Subcutaneous adipose tissue (tissue), 4 donors: Measurements from ENCODE around the gene CALM3. TPM values are rescaled to one million over a fixed set of nuclear protein-coding genes. Genes with fewer than 3 reads are reported as not detected.

ENCODE experiments used
- CTCF ChIP-seq: fragments of 450-650 bp; IDR thresholded peaks from one replicate; pipeline ENCODE4 v1.5.1; 2016; ENCODE audit warnings: low read depth, mild to moderate bottlenecking, control low read depth, antibody characterized with exemption, moderate library complexity
- total RNA-seq, 4 donors: library from RNA; depleted of rRNA; stranded (reverse); fragments of >200 nt; gene quantifications; one replicate each; pipeline ENCODE4 v1.1.0, GENCODE V29; 2016

Gene CALM3
- total RNA-seq, 4 donors from 2014 or later, result 62.3 to 256 (median 132) TPM

DNA sequence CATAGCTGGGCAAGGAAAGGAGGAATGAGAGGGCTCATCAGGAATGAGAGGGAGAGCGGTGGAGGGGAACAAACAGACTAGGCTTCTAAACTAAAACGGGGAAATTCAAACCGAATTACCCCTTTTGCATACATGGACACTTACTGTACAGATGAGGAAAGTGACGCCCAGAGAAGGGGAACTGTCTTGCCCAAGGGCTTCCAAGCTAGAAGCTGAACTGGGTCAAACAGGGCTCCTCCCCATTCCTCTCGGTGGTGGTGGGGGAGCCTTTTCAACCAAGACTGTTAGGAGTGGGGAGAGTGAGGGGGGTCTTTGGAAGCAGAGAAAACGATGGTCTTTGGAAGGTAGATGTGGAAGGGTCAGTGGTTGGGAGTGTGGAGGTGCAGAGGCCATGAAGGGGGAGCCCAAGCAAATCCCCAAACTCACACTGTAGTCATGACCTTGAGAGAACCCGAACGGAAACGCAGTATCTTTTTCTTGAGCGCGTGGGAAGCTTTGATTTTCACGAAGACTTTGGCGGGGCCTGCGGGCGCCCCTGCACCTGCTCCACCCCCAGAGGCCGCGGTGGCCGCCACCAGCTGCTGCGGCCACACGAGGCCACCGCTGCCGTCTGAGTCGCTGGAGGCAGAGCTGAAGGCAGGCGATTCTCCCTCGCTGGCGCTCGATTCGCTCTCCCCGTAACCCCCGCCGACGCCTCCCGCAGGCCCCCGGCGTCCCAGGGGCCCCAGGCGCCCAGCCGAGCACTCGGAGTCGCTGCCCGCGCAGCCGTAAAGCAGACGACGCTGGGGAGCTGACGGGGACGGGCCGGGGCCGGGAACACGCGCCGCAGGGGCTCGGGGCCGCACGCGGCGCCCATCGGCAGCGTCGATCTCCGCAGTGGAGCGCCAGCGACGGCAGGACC, 47.2 kb downstream of the CALM3 start:
- TF ChIP-seq CTCF, result no peak

GRCh38 chr19:46648961-46649960, 48.1 kb downstream of the CALM3 start:
- TF ChIP-seq CTCF, result no peak

DNA sequence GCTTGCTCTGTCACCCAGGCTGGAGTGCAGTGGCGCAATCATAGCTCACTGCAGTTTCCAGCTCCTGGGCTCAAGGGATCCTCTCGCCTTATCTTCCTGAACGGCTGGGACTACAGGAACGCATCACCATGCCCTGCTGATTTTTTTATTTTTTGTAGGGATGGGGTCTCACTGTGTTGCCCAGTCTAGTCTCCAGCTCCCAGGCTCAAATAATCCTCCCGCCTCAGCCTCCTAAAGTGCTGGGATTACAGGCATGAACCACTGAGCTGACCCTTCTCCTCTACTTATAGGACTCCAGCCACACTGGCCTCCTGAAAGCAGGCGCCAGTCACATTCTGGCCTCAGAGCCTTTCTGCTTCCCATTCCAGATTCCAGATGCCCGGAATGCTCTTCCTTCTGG, 49.3 kb downstream of the CALM3 start:
- no peak for TF ChIP-seq CTCF

DNA sequence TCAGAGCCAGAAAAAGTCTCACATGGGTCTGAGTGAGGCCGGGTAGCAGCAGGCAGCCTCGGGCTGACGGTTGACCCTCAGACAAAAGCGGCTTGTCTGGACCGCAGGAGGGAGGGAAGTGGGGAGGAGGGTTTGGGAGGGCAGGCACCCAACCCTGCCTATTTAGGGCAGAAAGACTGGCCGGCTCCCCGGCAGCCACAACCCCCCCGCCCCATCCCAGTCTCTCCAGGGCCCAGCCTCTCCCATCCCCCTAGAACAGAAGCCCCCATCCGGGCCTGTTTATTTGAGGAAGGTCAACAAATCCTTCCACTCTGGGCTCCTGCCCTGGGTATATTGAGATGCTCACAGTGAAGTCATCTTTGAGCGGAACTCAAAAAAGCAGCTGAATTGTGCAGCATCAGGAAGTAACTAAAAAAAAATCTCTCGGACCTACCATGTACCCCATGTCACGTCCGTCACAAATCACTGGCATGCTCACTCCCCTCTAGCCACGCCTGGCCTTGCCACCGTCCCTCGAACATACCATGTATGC, 53.6 kb downstream of the CALM3 start:
- TF ChIP-seq CTCF, result no peak

DNA sequence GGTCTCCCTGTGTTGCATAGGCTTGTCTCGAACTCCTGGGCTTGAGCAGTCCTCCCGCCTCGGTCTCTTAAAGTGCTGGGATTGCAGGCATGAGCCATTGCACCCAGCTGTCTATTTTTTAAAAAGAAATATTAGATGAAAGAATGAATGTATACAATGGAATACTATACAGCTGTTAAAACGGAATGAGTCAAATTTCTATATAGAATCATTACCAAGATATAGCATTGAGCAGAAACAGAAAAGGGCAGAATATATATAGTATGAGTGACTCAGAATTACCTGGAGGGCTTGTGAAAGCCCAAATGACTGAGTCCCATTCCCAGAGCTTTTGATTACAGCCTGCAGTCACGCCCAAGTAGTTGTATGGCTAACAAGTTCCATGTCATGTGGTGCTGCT, 55.4 kb downstream of the CALM3 start:
- no peak for TF ChIP-seq CTCF

DNA sequence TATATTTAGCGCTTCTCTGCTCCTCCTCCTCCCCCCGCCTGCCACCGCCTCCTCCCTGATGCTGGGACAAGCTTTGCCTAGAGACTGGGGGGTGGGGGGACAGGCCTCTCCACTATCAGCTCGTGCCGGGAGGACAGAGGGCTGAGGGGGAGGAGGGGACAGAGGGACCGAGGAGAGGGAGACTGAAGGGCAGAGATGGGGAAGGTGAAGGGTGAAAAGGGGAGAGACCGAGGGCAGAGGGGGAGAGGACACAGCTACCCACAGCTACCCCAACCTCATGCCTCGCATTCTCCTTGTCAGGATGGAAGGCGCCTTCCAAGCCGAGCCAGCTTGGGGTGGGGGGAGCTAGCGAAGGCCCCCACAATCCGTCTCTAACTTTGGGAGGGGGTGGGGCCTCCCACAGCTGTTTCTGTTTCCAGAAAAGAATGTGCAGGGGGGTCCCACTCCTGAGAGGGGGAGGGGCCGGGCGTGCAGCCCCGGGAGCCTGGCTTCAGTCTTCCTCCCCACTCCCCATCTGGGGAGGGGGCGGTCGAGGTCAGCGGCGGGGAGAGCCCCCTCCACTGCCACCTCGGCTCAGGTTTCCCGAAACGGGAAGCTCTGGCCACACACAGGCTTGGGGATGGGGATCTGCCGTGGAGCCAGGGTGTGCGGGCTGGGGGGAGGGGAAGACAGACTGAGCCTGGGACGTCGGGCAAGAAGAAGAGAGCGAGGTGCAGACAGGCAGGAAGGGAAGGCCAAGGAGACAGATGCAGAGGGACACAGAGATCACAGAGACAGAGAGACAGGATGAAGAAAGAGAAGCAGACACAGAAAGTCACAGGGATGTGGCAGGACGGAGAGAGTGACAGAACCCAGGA, 58.2 kb downstream of the CALM3 start:
- no peak for TF ChIP-seq CTCF
